IPS-20b (cell line): ENCODE data around the gene ANXA4.
A peak's percentile ranks its signal among the peaks of the same experiment; 100 is the strongest.
"Not testable (repeated sequence)": the region's sequence is repeated elsewhere in the genome, so short reads cannot be mapped to it uniquely, and the experiment has no call there.

Experiments used
- H3K27ac ChIP-seq: one replicate; pipeline ENCODE4 v1.5.1; 2013; ENCODE audit warnings: low read length
- H3K27me3 ChIP-seq: 2 replicates; pipeline ENCODE4 v1.6.1; 2013; ENCODE audit warnings: mild to moderate bottlenecking, low read length, inconsistent platforms; ENCODE audit not compliant: insufficient read depth
- H3K36me3 ChIP-seq: 2 replicates; pipeline ENCODE4 v1.6.1; 2013; ENCODE audit warnings: low read depth, mild to moderate bottlenecking, inconsistent platforms, low read length, moderate library complexity; ENCODE audit not compliant: insufficient read depth
- H3K4me1 ChIP-seq: 2 replicates; pipeline ENCODE4 v1.6.1; 2013; ENCODE audit warnings: mild to moderate bottlenecking, control low read depth, inconsistent platforms, low read length, moderate library complexity; ENCODE audit not compliant: insufficient read depth
- H3K4me3 ChIP-seq: 2 replicates; pipeline ENCODE4 v1.5.1; 2013; ENCODE audit warnings: mild to moderate bottlenecking, low read length, inconsistent platforms
- H3K9ac ChIP-seq: 2 replicates; pipeline ENCODE4 v1.6.1; 2013; ENCODE audit warnings: low read depth, mild to moderate bottlenecking, inconsistent platforms, low read length, moderate library complexity
- H3K9me3 ChIP-seq: 2 replicates; pipeline ENCODE4 v1.6.1; 2013; ENCODE audit warnings: mild to moderate bottlenecking, low read depth, low read length, inconsistent platforms; ENCODE audit not compliant: insufficient read depth

The ANXA4 gene

DNA sequence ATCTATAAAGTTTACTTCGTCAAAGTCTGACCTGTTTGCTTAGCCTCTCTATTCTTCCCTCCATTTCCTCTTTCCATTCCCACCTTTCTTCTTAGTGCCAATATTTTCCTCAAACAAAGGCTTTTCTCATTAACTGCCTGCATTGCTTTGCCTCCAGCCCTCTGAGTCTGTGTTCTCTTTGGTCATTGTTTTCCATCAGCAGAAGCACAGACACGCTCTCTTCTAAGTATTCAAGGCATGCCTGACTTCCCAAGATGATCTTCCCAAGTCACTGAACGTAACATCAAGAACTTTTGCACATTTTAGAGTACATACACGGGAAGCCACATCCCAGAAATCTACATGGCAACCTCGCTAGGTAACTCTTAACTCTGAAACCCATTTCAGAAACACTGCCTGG, 32.6 kb upstream of the ANXA4 start:
- Histone ChIP-seq H3K4me3 (no peak overlapping the region), H3K9me3 (no peaks in the 10 kb centered on the region), H3K36me3 (no peaks in the 10 kb centered on the region), H3K4me1 (peaks cover 6% of the 10 kb centered on the region; the same call in 1 of the 2 replicates), H3K27me3 (no peaks in the 10 kb centered on the region), H3K27ac (no peak overlapping the region), H3K9ac (no peak overlapping the region)

DNA sequence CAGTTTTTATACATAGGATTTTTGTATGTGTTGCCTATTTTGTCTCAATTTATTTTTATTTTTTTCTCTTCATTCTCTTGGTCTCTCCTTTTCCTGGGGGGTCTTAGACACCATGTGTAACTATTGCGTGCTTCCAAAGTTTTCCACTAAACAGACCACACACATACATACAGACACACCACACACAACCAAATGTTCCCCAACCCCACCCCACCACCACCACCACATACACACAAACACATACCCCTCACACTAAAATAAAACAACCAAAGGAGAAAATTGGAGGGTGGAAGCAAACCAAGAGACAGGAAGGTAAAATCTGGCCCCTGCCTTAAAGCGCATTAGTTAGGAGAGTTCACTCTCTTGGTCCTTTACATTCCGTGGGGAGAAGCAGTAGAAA, 30.0 kb upstream of the ANXA4 start:
- peaks cover 17% of the 10 kb centered on the region for H3K4me1 ChIP-seq
- H3K9me3 ChIP-seq, result no peaks in the 10 kb centered on the region
- no peak overlapping the region for H3K27ac ChIP-seq
- H3K4me3 ChIP-seq, result no peak overlapping the region
- no peak overlapping the region for H3K9ac ChIP-seq
- no peaks in the 10 kb centered on the region for H3K36me3 ChIP-seq
- 0 out of 2 replicates have a peak, but pooled peaks cover 10% of the 10 kb centered on the region for H3K27me3 ChIP-seq

DNA sequence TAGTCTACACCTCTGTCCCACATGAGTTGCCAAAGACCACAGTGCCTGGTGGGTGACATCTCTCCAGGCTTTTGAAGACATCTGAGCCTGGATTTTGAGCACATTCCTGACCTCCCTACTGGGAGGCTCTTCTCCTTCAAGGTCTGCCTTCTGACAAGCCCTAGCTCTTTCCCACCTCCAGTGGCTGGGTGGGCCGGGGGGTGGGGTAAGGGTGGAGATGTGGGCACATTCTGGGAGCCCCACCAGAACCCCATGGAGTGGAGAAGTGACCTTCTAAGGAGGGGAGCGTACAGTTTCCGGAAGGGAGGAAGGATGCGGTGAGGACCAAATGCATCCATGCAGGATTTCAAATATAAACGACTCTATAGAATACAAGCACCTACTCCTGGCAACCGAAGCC, 27.9 kb upstream of the ANXA4 start:
- Histone ChIP-seq H3K9me3 (no peaks in the 10 kb centered on the region), H3K4me3 (no peak overlapping the region), H3K27me3 (0 out of 2 replicates have a peak, but pooled peaks cover 10% of the 10 kb centered on the region), H3K27ac (no peak overlapping the region), H3K4me1 (peaks cover 31% of the 10 kb centered on the region), H3K9ac (no peak overlapping the region), H3K36me3 (no peaks in the 10 kb centered on the region)

DNA sequence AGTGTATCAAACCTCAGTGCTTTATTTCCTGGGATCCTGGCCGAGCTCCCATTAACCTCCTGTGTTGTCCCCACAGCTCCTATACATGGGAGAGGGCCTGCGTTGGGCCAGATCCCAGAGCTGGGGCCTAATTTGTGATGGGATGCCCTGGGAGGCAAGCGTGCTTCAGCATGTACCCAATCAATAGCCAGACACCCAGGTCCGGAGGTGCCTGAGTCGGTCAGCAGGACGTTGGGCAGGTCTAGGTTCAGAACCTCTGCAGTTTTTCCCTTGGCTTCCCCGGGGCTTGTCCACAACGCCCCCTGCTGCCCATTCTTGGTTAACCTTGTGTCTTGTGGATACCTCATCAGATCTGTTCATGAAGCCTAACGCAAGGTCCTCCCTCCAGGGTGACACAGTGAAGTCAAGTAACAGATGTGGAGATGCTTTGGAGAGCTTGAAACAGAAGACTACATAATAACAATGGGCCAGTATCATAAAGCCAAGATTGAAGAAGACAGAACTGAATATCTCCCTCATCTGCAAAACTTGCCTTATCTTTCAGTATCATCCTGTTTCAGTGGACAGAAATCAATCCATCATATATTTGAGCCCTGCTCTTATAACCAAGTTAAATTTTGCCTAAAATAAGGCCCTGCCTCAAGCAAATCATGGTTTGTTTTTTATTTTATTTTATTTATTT, 27.3 kb upstream of the ANXA4 start:
- H3K9me3 ChIP-seq, H3K9ac ChIP-seq, H3K36me3 ChIP-seq, H3K27ac ChIP-seq, H3K4me3 ChIP-seq: not testable (repeated sequence)
- Histone ChIP-seq H3K4me1 (peaks cover 31% of the 10 kb centered on the region), H3K27me3 (0 out of 2 replicates have a peak, but pooled peaks cover 10% of the 10 kb centered on the region)

DNA sequence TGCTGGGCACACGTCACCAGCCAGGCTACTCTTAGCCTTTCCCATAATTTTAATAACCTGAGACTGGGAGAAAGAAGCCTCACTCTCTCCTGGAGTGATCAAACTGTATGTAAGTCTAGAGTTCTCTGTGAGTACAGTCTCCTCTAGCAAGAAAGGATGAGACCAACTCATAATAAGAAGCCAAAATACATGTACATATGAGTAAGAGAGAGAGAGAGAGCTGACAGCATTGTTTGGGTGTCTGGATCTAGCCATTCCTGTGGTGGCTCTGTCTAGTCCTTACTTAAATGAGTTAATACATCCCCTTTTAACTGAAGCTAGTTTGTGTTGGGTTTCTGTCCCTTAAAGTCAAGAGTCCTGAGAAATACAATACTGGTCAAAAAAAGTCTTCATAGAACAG, 26.0 kb upstream of the ANXA4 start:
- Histone ChIP-seq H3K27ac (no peak overlapping the region), H3K9me3 (no peaks in the 10 kb centered on the region), H3K4me3 (no peak overlapping the region)

DNA sequence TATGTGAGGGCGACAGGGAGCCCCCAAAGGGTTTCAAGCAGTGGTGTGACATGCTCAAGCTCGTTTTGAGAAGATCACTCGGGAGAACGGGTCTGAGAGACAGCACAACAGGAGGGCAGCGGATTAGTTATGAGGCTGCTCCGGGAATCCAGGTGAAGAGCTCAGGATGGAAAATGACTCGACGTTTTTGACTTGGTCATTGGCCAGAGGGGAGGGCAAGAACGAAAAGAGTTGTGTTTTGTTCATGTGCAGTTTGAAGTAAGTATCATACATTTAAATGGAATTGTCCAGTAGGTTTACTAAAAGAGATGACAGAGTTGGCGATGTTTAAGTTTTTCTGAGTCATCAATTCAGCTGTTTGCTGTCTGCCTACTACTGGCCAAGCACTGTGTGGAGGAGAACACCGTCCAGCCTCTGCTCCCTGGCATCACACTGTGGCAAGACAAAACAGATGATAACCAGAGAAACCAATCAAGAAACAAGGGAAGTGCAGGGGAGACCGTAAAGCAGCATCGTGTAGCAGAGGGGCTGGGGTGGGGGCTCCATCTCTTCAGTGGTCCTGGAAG, 25.3 kb upstream of the ANXA4 start:
- Histone ChIP-seq H3K36me3 (no peaks in the 10 kb centered on the region), H3K27me3 (0 out of 2 replicates have a peak, but pooled peaks cover 10% of the 10 kb centered on the region), H3K4me3 (no peak overlapping the region), H3K9me3 (no peaks in the 10 kb centered on the region), H3K27ac (no peak overlapping the region), H3K9ac (peak overlapping the region; percentile 4; the same call in 1 of the 2 replicates), H3K4me1 (peaks cover 31% of the 10 kb centered on the region)

More for the DNA sequence above, 26.0 kb upstream of the ANXA4 start:
- H3K9ac ChIP-seq, result peak overlapping the region; percentile 4; the same call in 1 of the 2 replicates
- H3K27me3 ChIP-seq, result 0 out of 2 replicates have a peak, but pooled peaks cover 10% of the 10 kb centered on the region
- no peaks in the 10 kb centered on the region for H3K36me3 ChIP-seq
- peaks cover 31% of the 10 kb centered on the region for H3K4me1 ChIP-seq

DNA sequence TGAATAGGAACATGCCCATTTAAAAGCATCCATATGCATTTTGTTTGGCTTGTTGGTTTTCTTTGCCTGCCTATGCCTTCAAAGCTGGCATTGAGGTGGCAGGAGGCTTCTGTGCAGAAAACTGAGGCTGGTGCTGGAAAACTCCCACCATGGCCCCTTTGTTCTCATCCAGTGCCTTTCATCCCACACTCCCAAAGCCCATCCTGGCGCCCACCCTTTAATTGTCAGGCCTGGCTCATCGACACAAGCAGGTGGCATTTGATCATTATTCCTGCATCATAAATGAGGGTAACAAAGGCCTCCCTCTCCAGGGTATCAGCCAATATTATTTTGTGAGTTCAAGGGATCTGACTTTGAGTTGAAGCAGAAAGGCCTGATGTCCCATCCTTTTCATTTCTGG, 24.7 kb upstream of the ANXA4 start:
- H3K36me3 ChIP-seq, result no peaks in the 10 kb centered on the region
- H3K4me3 ChIP-seq, result peak overlapping the region; percentile 45; the same call in 1 of the 2 replicates
- H3K9me3 ChIP-seq, result no peaks in the 10 kb centered on the region
- peaks cover 31% of the 10 kb centered on the region for H3K4me1 ChIP-seq
- H3K27me3 ChIP-seq, result 0 out of 2 replicates have a peak, but pooled peaks cover 10% of the 10 kb centered on the region
- H3K27ac ChIP-seq, result no peak overlapping the region
- H3K9ac ChIP-seq, result peak overlapping the region; percentile 44; the same call in 1 of the 2 replicates

DNA sequence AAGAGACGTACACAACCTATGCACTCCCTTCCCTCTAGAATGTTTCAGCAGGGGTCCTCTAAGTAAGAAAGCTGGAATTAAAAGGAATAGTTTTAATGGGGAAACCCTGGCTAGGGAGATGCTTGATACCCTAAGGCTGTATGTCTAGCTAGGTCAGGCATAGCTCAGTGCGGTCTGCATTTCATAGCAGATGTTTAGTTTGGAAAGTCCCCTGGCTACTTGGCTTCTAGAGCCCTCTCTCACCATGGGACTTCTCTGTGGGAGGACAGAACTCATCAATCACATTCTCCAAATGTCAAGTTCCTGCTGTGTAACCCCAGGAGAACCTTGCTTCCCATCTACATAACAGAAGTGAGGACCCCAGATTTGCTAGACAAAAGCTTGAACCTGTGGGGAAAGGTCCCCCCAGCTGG, 24.1 kb upstream of the ANXA4 start:
- H3K36me3 ChIP-seq, result no peaks in the 10 kb centered on the region
- H3K27ac ChIP-seq, result peak overlapping the region; percentile 50
- H3K27me3 ChIP-seq, result 0 out of 2 replicates have a peak, but pooled peaks cover 10% of the 10 kb centered on the region
- peak overlapping the region; percentile 45; the same call in 1 of the 2 replicates for H3K4me3 ChIP-seq
- H3K9ac ChIP-seq, result peak overlapping the region; percentile 44; the same call in 1 of the 2 replicates
- peaks cover 31% of the 10 kb centered on the region for H3K4me1 ChIP-seq
- no peaks in the 10 kb centered on the region for H3K9me3 ChIP-seq

DNA sequence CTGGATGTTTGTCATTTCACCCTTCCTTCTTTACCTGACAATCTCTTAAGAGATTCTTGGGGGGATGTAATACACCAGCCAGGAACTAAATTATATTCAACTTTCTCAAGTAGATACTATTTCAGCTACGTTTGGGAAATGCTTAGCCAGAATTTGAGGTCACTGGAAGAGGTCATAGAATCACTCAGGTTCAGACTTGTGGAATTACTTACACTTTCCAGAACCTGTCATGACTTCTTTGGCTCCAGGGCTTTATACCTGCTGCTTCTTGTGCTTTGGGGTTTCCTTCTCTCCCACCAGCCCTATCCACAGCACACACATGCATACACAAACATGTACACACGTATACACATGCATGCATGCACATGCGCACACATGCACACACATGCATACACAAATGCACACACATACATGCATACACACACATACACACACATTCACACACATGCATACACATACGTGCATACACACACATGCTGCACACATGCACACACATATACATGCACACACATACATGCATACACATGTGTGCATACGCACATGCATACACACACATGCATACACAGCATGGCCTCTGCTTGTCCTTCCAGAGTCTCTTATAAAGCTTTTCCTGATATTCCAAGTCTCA, 23.5 kb upstream of the ANXA4 start:
- Histone ChIP-seq H3K4me1 (peaks cover 30% of the 10 kb centered on the region), H3K9ac (no peak overlapping the region), H3K27ac (no peak overlapping the region), H3K9me3 (no peaks in the 10 kb centered on the region), H3K4me3 (peak overlapping the region; percentile 45), H3K36me3 (no peaks in the 10 kb centered on the region), H3K27me3 (0 out of 2 replicates have a peak, but pooled peaks cover 10% of the 10 kb centered on the region)

DNA sequence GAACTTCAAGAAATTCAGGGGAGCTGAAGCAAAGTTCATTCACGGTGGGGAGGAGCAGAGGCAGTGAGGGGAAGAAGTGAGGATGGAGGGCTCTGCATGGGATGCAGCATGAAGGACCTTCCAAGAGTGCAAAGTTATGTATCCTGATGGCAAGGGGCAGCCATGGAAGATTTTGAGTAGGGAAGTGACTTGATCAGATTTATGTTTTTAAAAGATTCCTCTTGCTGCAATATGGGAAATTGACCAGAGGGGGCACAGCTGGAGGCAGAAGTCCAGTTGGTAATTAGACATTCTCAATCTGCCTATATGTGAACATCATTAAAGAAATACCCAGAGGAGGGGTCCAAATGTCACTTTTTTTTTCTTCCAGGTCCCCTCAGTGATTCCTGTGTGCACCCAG, 21.5 kb upstream of the ANXA4 start:
- no peak overlapping the region for H3K27ac ChIP-seq
- H3K36me3 ChIP-seq, result no peaks in the 10 kb centered on the region
- 0 out of 2 replicates have a peak, but pooled peaks cover 10% of the 10 kb centered on the region for H3K27me3 ChIP-seq
- no peak overlapping the region for H3K4me3 ChIP-seq
- H3K9ac ChIP-seq, result no peak overlapping the region
- H3K4me1 ChIP-seq, result peaks cover 25% of the 10 kb centered on the region
- no peaks in the 10 kb centered on the region for H3K9me3 ChIP-seq

DNA sequence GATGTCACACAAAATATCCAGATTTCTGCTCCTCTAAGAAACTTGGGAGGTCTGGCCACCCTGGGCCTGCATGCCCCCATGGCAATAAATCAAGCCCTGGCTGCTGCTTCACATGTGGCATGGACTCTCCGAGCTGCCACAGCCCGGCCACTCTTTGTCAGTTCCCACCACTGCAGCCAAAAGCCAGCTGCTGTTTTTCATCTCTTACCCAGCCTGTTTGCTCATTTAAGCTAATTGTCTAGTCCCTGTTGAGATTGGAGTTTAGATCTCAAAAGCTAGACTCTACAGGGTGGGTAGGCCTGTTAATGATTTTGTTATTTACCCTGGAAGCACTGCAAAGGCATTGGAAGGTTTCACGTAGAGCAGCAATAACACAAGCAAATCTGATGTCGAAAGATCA, 20.9 kb upstream of the ANXA4 start:
- H3K36me3 ChIP-seq, result no peaks in the 10 kb centered on the region
- H3K4me3 ChIP-seq, result no peak overlapping the region
- peaks cover 23% of the 10 kb centered on the region for H3K4me1 ChIP-seq
- H3K9me3 ChIP-seq, result no peaks in the 10 kb centered on the region
- H3K9ac ChIP-seq, result no peak overlapping the region
- 0 out of 2 replicates have a peak, but pooled peaks cover 4% of the 10 kb centered on the region for H3K27me3 ChIP-seq
- H3K27ac ChIP-seq, result no peak overlapping the region
